Parathyroid adenoma (tissue), 2 donors: ENCODE results near the gene GIGYF1.

Experiments
- H2AFZ ChIP-seq: fragments of 300-600 bp; sonication (generic); one replicate; pipeline ENCODE4 v1.7.0; 2017; ENCODE audit warnings: antibody characterized with exemption, mild to moderate bottlenecking
- H3K27ac ChIP-seq: fragments of 300-600 bp; sonication (generic); one replicate; pipeline ENCODE4 v1.7.0; 2017
- H3K27me3 ChIP-seq: fragments of 300-600 bp; sonication (generic); one replicate; pipeline ENCODE4 v1.7.0; 2017; ENCODE audit warnings: low read length; ENCODE audit not compliant: control insufficient read depth, insufficient read depth
- H3K36me3 ChIP-seq: fragments of 300-600 bp; sonication (generic); one replicate; pipeline ENCODE4 v1.7.0; 2017; ENCODE audit warnings: low read length; ENCODE audit not compliant: control insufficient read depth, insufficient read depth
- H3K4me1 ChIP-seq: fragments of 300-600 bp; sonication (generic); one replicate; pipeline ENCODE4 v1.7.0; 2017; ENCODE audit warnings: control low read depth
- H3K4me2 ChIP-seq: fragments of 300-600 bp; sonication (generic); one replicate; pipeline ENCODE4 v1.7.0; 2017; ENCODE audit warnings: low read length
- H3K4me3 ChIP-seq: fragments of 300-600 bp; sonication (generic); one replicate; pipeline ENCODE4 v1.7.0; 2017; ENCODE audit warnings: low read depth, low read length
- H3K79me2 ChIP-seq: fragments of 300-600 bp; sonication (generic); one replicate; pipeline ENCODE4 v1.7.0; 2017; ENCODE audit warnings: control low read depth
- H3K9ac ChIP-seq: fragments of 300-600 bp; sonication (generic); one replicate; pipeline ENCODE4 v1.7.0; 2017; ENCODE audit warnings: mild to moderate bottlenecking
- H3K9me3 ChIP-seq: fragments of 300-600 bp; sonication (generic); one replicate; pipeline ENCODE4 v1.7.0; 2017; ENCODE audit warnings: low read length; ENCODE audit not compliant: control insufficient read depth
- CTCF ChIP-seq: fragments of 300-600 bp; sonication (generic); IDR thresholded peaks from one replicate; pipeline ENCODE4 v1.7.0; 2017; ENCODE audit warnings: antibody characterized with exemption, mild to moderate bottlenecking
- donor health status: primary hyperparathyroidism.

GIGYF1 gene

GRCh38 chr7:100675581-100676350, 18.3 kb downstream of the GIGYF1 start:
- Histone ChIP-seq H3K4me1 (no peaks in the 10 kb centered on the region), H3K4me3 (peak overlapping the region; percentile 57), H3K9me3 (no peaks in the 10 kb centered on the region), H3K4me2 (peak overlapping the region; percentile 99), H3K36me3 (no peaks in the 10 kb centered on the region), H3K9ac (no peak overlapping the region), H3K27me3 (no peaks in the 10 kb centered on the region), H3K79me2 (no peaks in the 10 kb centered on the region), H2AFZ (no peak overlapping the region), H3K27ac (peak overlapping the region; percentile 26)
- TF ChIP-seq CTCF, result no peak

- Histone ChIP-seq H3K36me3 (no peaks in the 10 kb centered on the region), H3K9ac (no peak overlapping the region)
- no peak for TF ChIP-seq CTCF
Measured at GRCh38 chr7:100675105-100675451, 19.0 kb downstream of the GIGYF1 start.

GRCh38 chr7:100674411-100675104, 19.5 kb downstream of the GIGYF1 start:
- H3K9me3 ChIP-seq, result no peaks in the 10 kb centered on the region
- peak overlapping the region; percentile 94 for H3K9ac ChIP-seq
- peak overlapping the region; percentile 99 for H3K4me2 ChIP-seq
- H3K27ac ChIP-seq, result peak overlapping the region; percentile 97
- no peaks in the 10 kb centered on the region for H3K27me3 ChIP-seq
- no peak for TF ChIP-seq CTCF
- H3K79me2 ChIP-seq, result no peaks in the 10 kb centered on the region
- no peaks in the 10 kb centered on the region for H3K36me3 ChIP-seq
- H3K4me1 ChIP-seq, result no peaks in the 10 kb centered on the region
- peak overlapping the region; percentile 87 for H3K4me3 ChIP-seq
- H2AFZ ChIP-seq, result peak overlapping the region; percentile 92

More at GRCh38 chr7:100675105-100675451, 19.0 kb downstream of the GIGYF1 start:
- Histone ChIP-seq H3K27ac (peak overlapping the region; percentile 56), H3K9me3 (no peaks in the 10 kb centered on the region), H3K4me1 (no peaks in the 10 kb centered on the region), H3K4me2 (peak overlapping the region; percentile 99), H3K79me2 (no peaks in the 10 kb centered on the region), H2AFZ (no peak overlapping the region), H3K4me3 (peak overlapping the region; percentile 87), H3K27me3 (no peaks in the 10 kb centered on the region)

DNA sequence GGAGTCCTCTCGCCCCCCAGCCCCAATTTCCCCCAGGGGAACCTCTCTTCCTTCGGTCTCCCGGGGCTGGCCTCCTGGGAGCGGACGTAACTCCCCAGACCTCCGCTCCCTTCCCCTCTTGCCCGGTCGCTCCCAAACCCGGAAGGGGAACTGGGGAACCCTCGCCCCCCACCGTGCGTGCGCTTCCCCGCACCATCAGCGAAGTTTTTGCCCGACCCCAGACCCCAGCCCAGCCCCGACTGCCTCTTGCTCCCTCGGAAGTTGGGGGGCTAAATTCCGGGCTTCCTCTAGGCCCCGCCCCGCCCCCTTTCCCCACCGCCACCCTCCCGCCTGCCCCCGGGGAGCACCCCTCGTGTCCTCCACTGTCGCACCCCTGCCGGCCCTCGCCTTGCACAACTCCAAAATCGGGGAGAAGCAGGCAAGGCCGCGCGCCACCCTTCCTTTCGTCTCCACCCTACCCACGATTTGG, 20.1 kb downstream of the GIGYF1 start:
- Histone ChIP-seq H2AFZ (peak overlapping the region; percentile 92), H3K27ac (peak overlapping the region; percentile 97), H3K27me3 (no peaks in the 10 kb centered on the region), H3K36me3 (no peaks in the 10 kb centered on the region), H3K4me1 (no peaks in the 10 kb centered on the region), H3K9me3 (no peaks in the 10 kb centered on the region), H3K4me2 (peak overlapping the region; percentile 99), H3K9ac (peak overlapping the region; percentile 94), H3K79me2 (no peaks in the 10 kb centered on the region), H3K4me3 (peak overlapping the region; percentile 87)
- no peak for TF ChIP-seq CTCF
